Measurements from ENCODE around the gene FOXQ1. TPM values are rescaled to one million over a fixed set of nuclear protein-coding genes. Genes with fewer than 3 reads are reported as not detected.
A peak's percentile ranks its signal among the peaks of the same experiment; 100 is the strongest.

The FOXQ1 gene
- total and polyA plus RNA-seq, 2 of the 13 experiments (the other 11 are each of a cell fraction or from before 2014, with no cell fraction given): 35.2 to 39.8 TPM

- TF ChIP-seq ARID4A (CRISPR knock-in tag; IDR thresholded peaks at IDR 0.05; ENCODE audit: borderline replicate concordance) (peak; percentile 52; the same call in 1 of the 2 replicates), NFKB2 (CRISPR knock-in tag; IDR thresholded peaks at IDR 0.05; ENCODE audit: borderline replicate concordance) (no peak), KDM6A (CRISPR knock-in tag; IDR thresholded peaks at IDR 0.05; ENCODE audit: low read depth) (no peak; the same call in 1 of the 2 replicates), FOXP4 (CRISPR knock-in tag; IDR thresholded peaks at IDR 0.05) (peak; percentile 83), ERF (CRISPR knock-in tag; IDR thresholded peaks at IDR 0.05) (peak; percentile 67; the same call in 1 of the 2 replicates), GTF3A (CRISPR knock-in tag; conservative IDR thresholded peaks at IDR 0.05) (no peak), PHF21A (CRISPR knock-in tag; IDR thresholded peaks at IDR 0.05) (peak; percentile 98), MIER2 (CRISPR knock-in tag; IDR thresholded peaks at IDR 0.05) (peak; percentile 53; the same call in 1 of the 2 replicates), AHDC1 (CRISPR knock-in tag; IDR thresholded peaks at IDR 0.05; ENCODE audit: borderline replicate concordance) (peak; percentile 86), TEF (CRISPR knock-in tag; IDR thresholded peaks at IDR 0.05) (peak; percentile 92), POLR2G (IDR thresholded peaks at IDR 0.05; ENCODE audit: low read depth, low read length) (peak; percentile 63), HNF4A (CRISPR knock-in tag; IDR thresholded peaks at IDR 0.05) (peak; percentile 66; the same call in 1 of the 2 replicates), DPF2 (CRISPR knock-in tag; IDR thresholded peaks at IDR 0.05; ENCODE audit: borderline replicate concordance, low read depth) (peak; percentile 41; the same call in 1 of the 2 replicates)
Observed at GRCh38 chr6:1325461-1326309, 13.8 kb downstream of the FOXQ1 start (continued).
